Fibroblast of villous mesenchyme (primary cell): ENCODE results near the gene PREB. TPM values are rescaled to one million over a fixed set of nuclear protein-coding genes. Genes with fewer than 3 reads are reported as not detected.

Experiments
- DNase-seq: peaks from one replicate; pipeline ENCODE4 v3.0.0-alpha.2; 2010; ENCODE audit warnings: low read depth
- H3K4me3 ChIP-seq: 2 replicates; pipeline ENCODE4 v1.5.1; 2011; ENCODE audit warnings: low read depth, mild to moderate bottlenecking, low read length
- total RNA-seq: library from RNA; depleted of rRNA; stranded (reverse); fragments of >200 nt; gene quantifications from 2 replicates; pipeline ENCODE4 v1.2.3, GENCODE V29; 2012
- TF ChIP-seq, protein P1 (sequence below): IDR thresholded peaks from 2 replicates; pipeline ENCODE4 v1.5.1; 2012; ENCODE audit warnings: low read depth, mild to moderate bottlenecking, low read length; ENCODE audit not compliant: insufficient read depth

Gene PREB
- total RNA-seq, 1 donor = 45.3 TPM

- H3K4me3 ChIP-seq = no peak overlapping the region
- no peak for DNase-seq
- TF ChIP-seq, protein P1, sequence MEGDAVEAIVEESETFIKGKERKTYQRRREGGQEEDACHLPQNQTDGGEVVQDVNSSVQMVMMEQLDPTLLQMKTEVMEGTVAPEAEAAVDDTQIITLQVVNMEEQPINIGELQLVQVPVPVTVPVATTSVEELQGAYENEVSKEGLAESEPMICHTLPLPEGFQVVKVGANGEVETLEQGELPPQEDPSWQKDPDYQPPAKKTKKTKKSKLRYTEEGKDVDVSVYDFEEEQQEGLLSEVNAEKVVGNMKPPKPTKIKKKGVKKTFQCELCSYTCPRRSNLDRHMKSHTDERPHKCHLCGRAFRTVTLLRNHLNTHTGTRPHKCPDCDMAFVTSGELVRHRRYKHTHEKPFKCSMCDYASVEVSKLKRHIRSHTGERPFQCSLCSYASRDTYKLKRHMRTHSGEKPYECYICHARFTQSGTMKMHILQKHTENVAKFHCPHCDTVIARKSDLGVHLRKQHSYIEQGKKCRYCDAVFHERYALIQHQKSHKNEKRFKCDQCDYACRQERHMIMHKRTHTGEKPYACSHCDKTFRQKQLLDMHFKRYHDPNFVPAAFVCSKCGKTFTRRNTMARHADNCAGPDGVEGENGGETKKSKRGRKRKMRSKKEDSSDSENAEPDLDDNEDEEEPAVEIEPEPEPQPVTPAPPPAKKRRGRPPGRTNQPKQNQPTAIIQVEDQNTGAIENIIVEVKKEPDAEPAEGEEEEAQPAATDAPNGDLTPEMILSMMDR = no peak
Measured at GRCh38 chr2:27095427-27095744, 39.0 kb downstream of the PREB start.

- DNase-seq = no peak
- TF ChIP-seq, protein P1 = no peak
Measured at GRCh38 chr2:27094353-27094984, 40.0 kb downstream of the PREB start.

GRCh38 chr2:27093430-27094352 is 40.7 kb downstream of the PREB start:
- TF ChIP-seq, protein P1 = no peak
- no peak for DNase-seq

More at GRCh38 chr2:27094353-27094984, 40.0 kb downstream of the PREB start:
- H3K4me3 ChIP-seq = no peak overlapping the region

GRCh38 chr2:27092696-27093429 is 41.6 kb downstream of the PREB start:
- no peak for DNase-seq

More at GRCh38 chr2:27093430-27094352, 40.7 kb downstream of the PREB start:
- H3K4me3 ChIP-seq = no peak overlapping the region

DNA sequence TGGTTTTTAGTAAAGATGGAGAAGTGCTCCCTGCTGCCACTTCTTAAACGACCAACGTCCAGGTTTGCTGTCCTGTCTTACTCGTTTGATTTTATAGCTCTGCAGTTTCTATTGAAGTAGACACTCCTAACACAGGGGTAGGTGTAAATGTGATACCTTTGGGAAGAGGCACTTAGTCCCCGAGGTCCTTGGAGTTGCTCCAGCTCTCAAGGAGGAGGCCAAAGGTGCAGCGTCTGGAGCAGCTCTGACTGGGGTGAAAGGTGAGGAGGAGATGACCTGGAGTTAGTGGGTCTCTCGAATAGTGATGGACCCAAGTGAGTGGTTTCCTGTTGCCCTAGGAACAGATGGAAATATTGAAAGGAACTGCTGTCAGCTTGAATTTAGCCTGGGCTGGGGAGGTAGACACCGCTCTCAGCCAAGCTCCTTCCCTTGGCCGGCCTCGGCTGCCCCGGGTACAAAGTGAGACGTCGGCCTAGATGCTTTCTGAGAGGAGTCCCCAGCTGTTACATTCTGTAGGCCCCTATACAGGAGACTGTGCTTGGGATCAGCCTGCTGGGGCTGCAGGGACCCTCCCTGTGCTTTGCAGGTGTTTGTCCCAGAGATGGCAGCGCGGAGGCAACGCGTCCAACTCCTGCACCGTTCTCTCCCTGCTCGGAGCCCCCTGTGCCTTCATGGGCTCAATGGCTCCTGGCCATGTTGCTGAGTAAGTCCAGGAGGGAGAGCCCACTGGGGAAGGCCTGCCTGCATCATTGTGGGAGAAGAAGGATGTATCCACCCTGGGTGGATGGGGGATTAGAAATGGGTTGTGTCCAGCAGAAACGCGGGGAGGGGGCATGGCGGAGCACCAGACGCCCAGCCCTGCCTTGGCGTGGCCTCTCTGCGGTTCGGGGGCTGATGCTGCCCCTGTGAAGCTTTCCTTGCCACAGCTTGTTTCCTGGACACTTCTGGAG is 42.4 kb downstream of the PREB start:
- DNase-seq = no peak
- no peak overlapping the region for H3K4me3 ChIP-seq
- TF ChIP-seq, protein P1 = no peak

More at GRCh38 chr2:27092696-27093429, 41.6 kb downstream of the PREB start:
- no peak overlapping the region for H3K4me3 ChIP-seq
- TF ChIP-seq, protein P1 = no peak
